Panc1 (cell line): Measurements from ENCODE around the gene POLDIP3. TPM values are rescaled to one million over a fixed set of nuclear protein-coding genes. Genes with fewer than 3 reads are reported as not detected.
"Not testable (repeated sequence)": the region's sequence is repeated elsewhere in the genome, so short reads cannot be mapped to it uniquely, and the experiment has no call there.

Experiments used
- ATAC-seq: fragments of 200-7000 bp; cut with Tn5 transposase; 2 replicates; pipeline ENCODE4 v1.9.1; 2020; ENCODE audit warnings: mild to moderate bottlenecking, moderate library complexity
- BruUV-seq: library from RNA; stranded (reverse); fragments of 400-500 nt; replicated peaks from 2 replicates; lab custom pipeline; 2021; lab: Mats Ljungman, UMichigan
- CTCF ChIA-PET: fragments of 300-600 bp; sonication (Branson Sonifier 250); formaldehyde crosslinking; loops from one replicate; lab custom pipeline; 2022; ENCODE audit warnings: antibody characterized with exemption; lab: Charles Lee
- POLR2A ChIA-PET: fragments of 300-600 bp; sonication (Branson Sonifier 250); formaldehyde crosslinking; loops from one replicate; lab custom pipeline; 2022; ENCODE audit warnings: antibody characterized with exemption; lab: Charles Lee
- DNase-seq: peaks from one replicate; pipeline ENCODE4 v3.0.0-alpha.2; 2010; ENCODE audit warnings: low read depth, low spot score
- H3K27ac ChIP-seq: 2 replicates; pipeline ENCODE4 v1.5.1; 2011; ENCODE audit warnings: mild to moderate bottlenecking, low read length, inconsistent platforms
- H3K27me3 ChIP-seq: fragments of 200-500 bp; sonication (Bioruptor generic); 2 replicates; pipeline ENCODE4 v1.6.0; 2014; ENCODE audit warnings: low read length, inconsistent platforms; ENCODE audit not compliant: control insufficient read depth, insufficient read depth
- H3K36me3 ChIP-seq: fragments of 200-500 bp; sonication (Bioruptor generic); 2 replicates; pipeline ENCODE4 v1.5.1; 2014; ENCODE audit warnings: inconsistent platforms, mild to moderate bottlenecking, low read length, moderate library complexity; ENCODE audit not compliant: control insufficient read depth, insufficient read depth
- H3K4me1 ChIP-seq: 2 replicates; pipeline ENCODE4 v1.5.1; 2011; ENCODE audit warnings: inconsistent platforms, mild to moderate bottlenecking, low read length, moderate library complexity; ENCODE audit not compliant: control insufficient read depth, insufficient read depth
- H3K4me3 ChIP-seq, 2 experiments: 2 replicates each; pipeline ENCODE4 v1.5.1; 2011 to 2012; ENCODE audit warnings: low read depth in 2 of 2, low read length in 2 of 2, mild to moderate bottlenecking in 2 of 2, inconsistent platforms in 1 of 2, moderate library complexity in 1 of 2
- H3K9me3 ChIP-seq: fragments of 200-500 bp; sonication (Bioruptor generic); 2 replicates; pipeline ENCODE4 v1.5.1; 2014; ENCODE audit warnings: low read depth, mild to moderate bottlenecking, inconsistent platforms, low read length, moderate library complexity; ENCODE audit not compliant: control insufficient read depth, insufficient read depth
- POLR2AphosphoS5 ChIP-seq: IDR thresholded peaks from 2 replicates; pipeline ENCODE4 v1.6.1; 2012; ENCODE audit warnings: mild to moderate bottlenecking, low read depth, low read length, moderate library complexity
- SIN3A ChIP-seq: IDR thresholded peaks from 2 replicates; pipeline ENCODE4 v1.6.1; 2012; ENCODE audit warnings: low read depth, mild to moderate bottlenecking, low read length, moderate library complexity, borderline replicate concordance; ENCODE audit not compliant: insufficient read depth
- TCF7L2 ChIP-seq: IDR thresholded peaks from 2 replicates; pipeline ENCODE4 v1.6.1; 2011; ENCODE audit warnings: mild to moderate bottlenecking, low read depth, low read length, inconsistent platforms
- in situ Hi-C: cut with HindIII; loops from 2 replicates; pipeline ENCODE4 v1.10.0; 2016; ENCODE audit warnings: low sequenced_read_pairs, low pct_unique_long_range_greater_than_20kb
- intact Hi-C: fragments of 100-400 bp; cut with micrococcal nuclease; formaldehyde crosslinking; loops from one replicate; pipeline ENCODE4 v1.10.0; 2022; ENCODE audit not compliant: unreplicated experiment
- total RNA-seq: library from RNA; stranded (reverse); gene quantifications from one replicate; pipeline ENCODE4 v1.2.1, GENCODE V29; 2021; ENCODE audit not compliant: unreplicated experiment
- TF ChIP-seq, protein P1 (sequence below), 2 experiments: IDR thresholded peaks; 2 replicates each; pipeline ENCODE4 v1.6.1; 2011 to 2012; ENCODE audit warnings: low read depth in 2 of 2, control low read depth in 1 of 2, low read length in 1 of 2, mild to moderate bottlenecking in 1 of 2, moderate library complexity in 1 of 2; ENCODE audit not compliant: insufficient read depth in 1 of 2
- TF ChIP-seq, protein P2 (sequence below): fragments of 450-650 bp; IDR thresholded peaks from 2 replicates; pipeline ENCODE4 v1.5.1; 2017; ENCODE audit warnings: mild to moderate bottlenecking

Gene POLDIP3
- total RNA-seq, 1 experiment from 2014 or later = 46.6 TPM

DNA sequence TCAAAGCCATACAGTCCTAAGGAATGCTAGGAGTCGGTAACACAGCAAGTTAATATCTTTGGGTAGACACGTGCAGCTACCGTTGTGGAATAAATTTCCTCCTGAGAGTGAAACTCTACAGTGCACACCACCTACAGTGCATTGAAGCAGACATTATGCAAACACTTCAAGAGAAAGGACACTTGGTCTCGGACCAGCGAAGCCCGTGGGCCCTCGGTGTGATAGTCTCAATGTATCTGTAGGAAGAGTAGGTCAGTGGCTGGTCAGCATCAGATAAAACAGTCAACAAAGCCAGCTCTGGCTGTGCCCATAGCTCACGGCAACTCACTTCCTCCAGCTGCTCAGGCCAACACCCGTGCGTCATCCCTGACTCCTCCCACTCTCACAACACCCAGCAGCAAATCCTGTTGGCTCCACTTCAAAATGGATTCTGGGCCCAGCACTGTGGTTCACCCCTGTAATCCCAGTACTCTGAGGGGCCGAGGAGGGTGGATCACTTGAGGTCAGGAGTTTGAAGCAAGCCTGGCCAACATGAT is 75.4 kb downstream of the POLDIP3 start:
- H3K4me1 ChIP-seq, H3K27ac ChIP-seq, BruUV-seq, H3K36me3 ChIP-seq, H3K4me3 ChIP-seq, POLR2A ChIA-PET, H3K27me3 ChIP-seq, ATAC-seq, intact Hi-C loops, DNase-seq, H3K9me3 ChIP-seq, CTCF ChIA-PET, in situ Hi-C loops: not testable (repeated sequence)

DNA sequence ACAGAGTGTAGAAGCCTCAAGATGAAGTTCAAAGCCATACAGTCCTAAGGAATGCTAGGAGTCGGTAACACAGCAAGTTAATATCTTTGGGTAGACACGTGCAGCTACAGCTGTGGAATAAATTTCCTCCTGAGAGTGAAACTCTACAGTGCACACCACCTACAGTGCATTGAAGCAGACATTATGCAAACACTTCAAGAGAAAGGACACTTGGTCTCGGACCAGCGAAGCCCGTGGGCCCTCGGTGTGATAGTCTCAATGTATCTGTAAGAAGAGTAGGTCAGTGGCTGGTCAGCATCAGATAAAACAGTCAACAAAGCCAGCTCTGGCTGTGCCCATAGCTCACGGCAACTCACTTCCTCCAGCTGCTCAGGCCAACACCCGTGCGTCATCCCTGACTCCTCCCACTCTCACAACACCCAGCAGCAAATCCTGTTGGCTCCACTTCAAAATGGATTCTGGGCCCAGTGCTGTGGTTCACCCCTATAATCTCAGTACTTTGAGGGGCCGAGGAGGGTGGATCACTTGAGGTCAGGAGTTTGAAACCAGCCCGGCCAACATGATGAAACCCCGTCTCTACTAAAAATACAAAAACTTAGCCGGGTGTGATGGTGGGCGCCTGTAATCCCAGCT is 77.4 kb downstream of the POLDIP3 start:
- H3K27me3 ChIP-seq, H3K4me1 ChIP-seq, CTCF ChIA-PET, in situ Hi-C loops, H3K4me3 ChIP-seq, intact Hi-C loops, H3K9me3 ChIP-seq, H3K36me3 ChIP-seq, POLR2A ChIA-PET, BruUV-seq, DNase-seq, H3K27ac ChIP-seq: not testable (repeated sequence)
- ATAC-seq = peak; percentile 74

DNA sequence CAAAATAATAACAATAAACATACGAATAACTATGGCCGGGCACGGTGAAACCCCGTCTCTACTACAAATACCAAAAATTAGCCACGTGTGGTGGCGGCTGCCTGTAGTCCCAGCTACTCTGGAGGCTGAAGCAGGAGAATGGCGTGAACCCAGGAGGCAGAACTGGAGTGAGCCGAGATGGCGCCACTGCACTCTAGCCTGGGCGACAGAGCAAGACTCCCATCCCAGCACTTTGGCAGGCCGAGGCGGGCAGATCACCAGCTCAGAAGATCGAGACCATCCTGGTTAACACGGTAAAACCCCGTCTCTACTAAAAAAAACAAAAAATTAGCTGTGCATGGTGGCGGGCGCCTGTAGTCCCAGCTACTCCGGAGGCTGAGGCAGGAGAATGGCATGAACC is 78.0 kb downstream of the POLDIP3 start:
- BruUV-seq, H3K4me1 ChIP-seq, H3K27ac ChIP-seq, ATAC-seq, H3K36me3 ChIP-seq, H3K27me3 ChIP-seq, in situ Hi-C loops, H3K4me3 ChIP-seq, intact Hi-C loops, POLR2A ChIA-PET, DNase-seq, H3K9me3 ChIP-seq, CTCF ChIA-PET: not testable (repeated sequence)

DNA sequence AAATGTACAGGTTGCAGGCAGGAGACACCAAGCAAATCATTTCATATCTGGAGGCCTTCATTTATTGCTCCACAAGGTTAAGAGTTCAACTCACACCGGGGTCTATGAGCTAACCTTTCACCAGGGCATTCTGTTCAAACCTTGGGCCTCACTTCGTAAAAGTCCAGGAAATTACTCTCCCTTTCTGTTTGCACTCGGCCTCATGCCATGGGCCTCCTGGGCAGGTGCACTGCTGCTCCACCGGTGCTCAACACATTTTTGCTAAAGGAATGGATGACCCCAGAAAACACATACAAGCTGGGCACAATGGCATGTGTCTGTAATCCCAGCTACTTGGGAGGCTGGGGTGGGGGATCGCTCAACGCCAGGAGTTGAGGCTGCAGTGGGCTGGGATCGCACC is 78.5 kb downstream of the POLDIP3 start:
- ChIA-PET CTCF (no interaction called here), POLR2A (no interaction called here)
- DNase-seq = no peak
- no peaks in the 10 kb centered on the region for H3K27me3 ChIP-seq
- no peaks in the 10 kb centered on the region for H3K9me3 ChIP-seq
- H3K36me3 ChIP-seq = no peaks in the 10 kb centered on the region
- H3K4me1 ChIP-seq = no peaks in the 10 kb centered on the region
- BruUV-seq = no TSS peak
- intact Hi-C loops = no loop called here
- in situ Hi-C loops = no loop called here
- H3K27ac ChIP-seq = no peak overlapping the region
- H3K4me3 ChIP-seq = no peak overlapping the region
- TF ChIP-seq SIN3A = no peak
- TF ChIP-seq POLR2AphosphoS5 = no peak
- no peak for TF ChIP-seq TCF7L2
- TF ChIP-seq, protein P1, sequence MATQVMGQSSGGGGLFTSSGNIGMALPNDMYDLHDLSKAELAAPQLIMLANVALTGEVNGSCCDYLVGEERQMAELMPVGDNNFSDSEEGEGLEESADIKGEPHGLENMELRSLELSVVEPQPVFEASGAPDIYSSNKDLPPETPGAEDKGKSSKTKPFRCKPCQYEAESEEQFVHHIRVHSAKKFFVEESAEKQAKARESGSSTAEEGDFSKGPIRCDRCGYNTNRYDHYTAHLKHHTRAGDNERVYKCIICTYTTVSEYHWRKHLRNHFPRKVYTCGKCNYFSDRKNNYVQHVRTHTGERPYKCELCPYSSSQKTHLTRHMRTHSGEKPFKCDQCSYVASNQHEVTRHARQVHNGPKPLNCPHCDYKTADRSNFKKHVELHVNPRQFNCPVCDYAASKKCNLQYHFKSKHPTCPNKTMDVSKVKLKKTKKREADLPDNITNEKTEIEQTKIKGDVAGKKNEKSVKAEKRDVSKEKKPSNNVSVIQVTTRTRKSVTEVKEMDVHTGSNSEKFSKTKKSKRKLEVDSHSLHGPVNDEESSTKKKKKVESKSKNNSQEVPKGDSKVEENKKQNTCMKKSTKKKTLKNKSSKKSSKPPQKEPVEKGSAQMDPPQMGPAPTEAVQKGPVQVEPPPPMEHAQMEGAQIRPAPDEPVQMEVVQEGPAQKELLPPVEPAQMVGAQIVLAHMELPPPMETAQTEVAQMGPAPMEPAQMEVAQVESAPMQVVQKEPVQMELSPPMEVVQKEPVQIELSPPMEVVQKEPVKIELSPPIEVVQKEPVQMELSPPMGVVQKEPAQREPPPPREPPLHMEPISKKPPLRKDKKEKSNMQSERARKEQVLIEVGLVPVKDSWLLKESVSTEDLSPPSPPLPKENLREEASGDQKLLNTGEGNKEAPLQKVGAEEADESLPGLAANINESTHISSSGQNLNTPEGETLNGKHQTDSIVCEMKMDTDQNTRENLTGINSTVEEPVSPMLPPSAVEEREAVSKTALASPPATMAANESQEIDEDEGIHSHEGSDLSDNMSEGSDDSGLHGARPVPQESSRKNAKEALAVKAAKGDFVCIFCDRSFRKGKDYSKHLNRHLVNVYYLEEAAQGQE (IDR thresholded peaks at IDR 0.05; ENCODE audit: insufficient read depth in 1 of 2, low read depth in 2 of 2, low read length in 1 of 2) = no peak
- TF ChIP-seq, protein P2, sequence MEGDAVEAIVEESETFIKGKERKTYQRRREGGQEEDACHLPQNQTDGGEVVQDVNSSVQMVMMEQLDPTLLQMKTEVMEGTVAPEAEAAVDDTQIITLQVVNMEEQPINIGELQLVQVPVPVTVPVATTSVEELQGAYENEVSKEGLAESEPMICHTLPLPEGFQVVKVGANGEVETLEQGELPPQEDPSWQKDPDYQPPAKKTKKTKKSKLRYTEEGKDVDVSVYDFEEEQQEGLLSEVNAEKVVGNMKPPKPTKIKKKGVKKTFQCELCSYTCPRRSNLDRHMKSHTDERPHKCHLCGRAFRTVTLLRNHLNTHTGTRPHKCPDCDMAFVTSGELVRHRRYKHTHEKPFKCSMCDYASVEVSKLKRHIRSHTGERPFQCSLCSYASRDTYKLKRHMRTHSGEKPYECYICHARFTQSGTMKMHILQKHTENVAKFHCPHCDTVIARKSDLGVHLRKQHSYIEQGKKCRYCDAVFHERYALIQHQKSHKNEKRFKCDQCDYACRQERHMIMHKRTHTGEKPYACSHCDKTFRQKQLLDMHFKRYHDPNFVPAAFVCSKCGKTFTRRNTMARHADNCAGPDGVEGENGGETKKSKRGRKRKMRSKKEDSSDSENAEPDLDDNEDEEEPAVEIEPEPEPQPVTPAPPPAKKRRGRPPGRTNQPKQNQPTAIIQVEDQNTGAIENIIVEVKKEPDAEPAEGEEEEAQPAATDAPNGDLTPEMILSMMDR = no peak
- no peak for ATAC-seq

DNA sequence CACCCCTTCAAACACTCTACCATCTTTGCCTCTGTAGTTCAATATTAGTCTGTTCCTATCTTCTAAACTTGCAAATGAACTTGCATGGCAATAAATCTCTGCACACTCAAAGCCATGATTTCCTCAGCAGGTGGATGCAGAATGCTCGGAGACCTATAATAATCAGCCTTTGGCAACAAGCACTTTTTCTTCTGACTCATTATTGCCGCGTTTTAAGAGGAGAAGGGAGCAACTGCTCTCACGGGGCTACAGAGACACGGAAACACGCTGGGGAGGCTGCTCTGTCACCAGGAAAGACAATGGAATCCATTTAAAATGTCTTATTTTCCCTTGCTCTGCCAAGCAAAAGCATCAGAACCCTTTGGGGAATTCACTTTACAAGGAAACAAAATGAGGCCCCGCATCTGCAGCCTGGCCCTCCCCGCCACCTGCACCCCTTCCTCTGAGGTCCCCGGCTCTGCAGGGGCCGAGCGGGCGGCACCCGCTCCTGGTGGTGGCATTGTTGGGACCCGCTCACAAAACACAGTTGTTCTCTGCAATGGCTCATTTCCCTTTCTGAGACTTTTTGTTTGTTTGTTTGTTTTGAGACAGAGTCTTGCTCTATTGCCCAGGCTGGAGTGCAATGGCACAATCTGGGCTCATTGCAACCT is 79.5 kb downstream of the POLDIP3 start:
- DNase-seq, H3K27me3 ChIP-seq, H3K4me3 ChIP-seq, H3K9me3 ChIP-seq, CTCF ChIA-PET, H3K4me1 ChIP-seq, POLR2A ChIA-PET, intact Hi-C loops, ATAC-seq, in situ Hi-C loops, BruUV-seq, H3K27ac ChIP-seq, H3K36me3 ChIP-seq: not testable (repeated sequence)
